ENCODE measurements around the gene SSB. TPM values are rescaled to one million over a fixed set of nuclear protein-coding genes. Genes with fewer than 3 reads are reported as not detected.

SSB gene
- total RNA-seq, 1 donor, result 94.1 TPM

DNA sequence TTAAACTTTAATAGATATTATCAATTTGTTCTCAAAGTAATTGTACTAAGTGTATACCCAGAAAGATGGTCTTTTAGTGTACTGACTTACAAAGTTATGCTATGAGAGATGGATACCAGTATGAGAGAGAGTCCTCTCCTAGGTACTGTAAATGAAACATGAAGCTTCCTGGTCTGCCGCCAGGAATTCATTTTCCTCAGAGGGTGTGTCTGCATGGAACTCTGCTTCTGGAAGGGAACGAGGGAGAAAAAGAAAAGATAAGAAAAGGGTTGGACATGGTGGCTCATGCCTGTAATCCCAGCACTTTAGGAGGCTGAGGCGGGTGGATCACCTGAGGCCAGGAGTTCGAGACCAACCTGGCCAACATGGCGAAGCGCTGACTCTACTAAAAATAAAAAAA, 2.2 kb upstream of the SSB start:
- DNase-seq (ENCODE audit: insufficient read length, low spot score, missing footprints), result no peak
- Histone ChIP-seq H2AFZ (ENCODE audit: low read length) (no peak overlapping the region), H4K20me1 (ENCODE audit: insufficient read depth, low read length) (peaks cover 6% of the 10 kb centered on the region), H3K27ac (ENCODE audit: low read depth, low read length) (no peak overlapping the region), H3K36me3 (ENCODE audit: insufficient read depth, low read length) (peaks cover 4% of the 10 kb centered on the region), H3K4me1 (ENCODE audit: insufficient read depth, low read length) (no peaks in the 10 kb centered on the region), H3K9me3 (ENCODE audit: low read depth, low read length) (no peaks in the 10 kb centered on the region), H3K79me2 (ENCODE audit: insufficient read depth, low read length) (peaks cover 30% of the 10 kb centered on the region), H3K4me2 (ENCODE audit: insufficient read depth, low read length) (no peak overlapping the region), H3K4me3 (ENCODE audit: insufficient read depth, low read length) (no peak overlapping the region), H3K27me3 (ENCODE audit: insufficient read depth, low read length) (no peaks in the 10 kb centered on the region)
- TF ChIP-seq, protein P1, sequence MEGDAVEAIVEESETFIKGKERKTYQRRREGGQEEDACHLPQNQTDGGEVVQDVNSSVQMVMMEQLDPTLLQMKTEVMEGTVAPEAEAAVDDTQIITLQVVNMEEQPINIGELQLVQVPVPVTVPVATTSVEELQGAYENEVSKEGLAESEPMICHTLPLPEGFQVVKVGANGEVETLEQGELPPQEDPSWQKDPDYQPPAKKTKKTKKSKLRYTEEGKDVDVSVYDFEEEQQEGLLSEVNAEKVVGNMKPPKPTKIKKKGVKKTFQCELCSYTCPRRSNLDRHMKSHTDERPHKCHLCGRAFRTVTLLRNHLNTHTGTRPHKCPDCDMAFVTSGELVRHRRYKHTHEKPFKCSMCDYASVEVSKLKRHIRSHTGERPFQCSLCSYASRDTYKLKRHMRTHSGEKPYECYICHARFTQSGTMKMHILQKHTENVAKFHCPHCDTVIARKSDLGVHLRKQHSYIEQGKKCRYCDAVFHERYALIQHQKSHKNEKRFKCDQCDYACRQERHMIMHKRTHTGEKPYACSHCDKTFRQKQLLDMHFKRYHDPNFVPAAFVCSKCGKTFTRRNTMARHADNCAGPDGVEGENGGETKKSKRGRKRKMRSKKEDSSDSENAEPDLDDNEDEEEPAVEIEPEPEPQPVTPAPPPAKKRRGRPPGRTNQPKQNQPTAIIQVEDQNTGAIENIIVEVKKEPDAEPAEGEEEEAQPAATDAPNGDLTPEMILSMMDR (IDR thresholded peaks at IDR 0.05; ENCODE audit: extremely low read depth, low read depth, low read length), result no peak

DNA sequence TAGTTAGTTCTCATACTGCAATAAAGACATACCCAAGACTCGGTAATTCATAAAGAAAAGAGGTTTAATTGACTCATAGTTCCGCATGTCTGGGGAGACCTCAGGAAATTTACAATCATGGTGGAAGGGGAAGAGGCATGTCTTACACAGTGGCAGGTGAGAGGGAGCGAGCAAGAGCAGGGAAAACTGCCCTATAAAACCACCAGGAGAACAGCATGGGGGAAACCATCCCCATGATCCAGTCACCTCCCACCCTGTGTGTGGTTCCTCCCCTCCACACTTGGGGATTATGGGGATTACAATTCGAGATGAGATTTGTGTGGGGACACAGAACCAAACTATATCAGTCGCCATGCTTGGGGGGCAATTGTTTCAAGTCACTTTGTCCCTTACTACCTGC, 1.1 kb upstream of the SSB start:
- H3K4me3 ChIP-seq (ENCODE audit: insufficient read depth, low read length), result no peak overlapping the region
- no peak for DNase-seq (ENCODE audit: insufficient read length, low spot score, missing footprints)
- no peaks in the 10 kb centered on the region for H3K4me1 ChIP-seq (ENCODE audit: insufficient read depth, low read length)
- H3K36me3 ChIP-seq (ENCODE audit: insufficient read depth, low read length), result peaks cover 15% of the 10 kb centered on the region
- TF ChIP-seq, protein P1 (IDR thresholded peaks at IDR 0.05; ENCODE audit: extremely low read depth, low read depth, low read length), result no peak
- H3K79me2 ChIP-seq (ENCODE audit: insufficient read depth, low read length), result peaks cover 42% of the 10 kb centered on the region
- H3K27ac ChIP-seq (ENCODE audit: low read depth, low read length), result no peak overlapping the region
- H3K4me2 ChIP-seq (ENCODE audit: insufficient read depth, low read length), result no peak overlapping the region
- H2AFZ ChIP-seq (ENCODE audit: low read length), result peak overlapping the region; percentile 99
- peaks cover 6% of the 10 kb centered on the region for H4K20me1 ChIP-seq (ENCODE audit: insufficient read depth, low read length)
- H3K9me3 ChIP-seq (ENCODE audit: low read depth, low read length), result no peaks in the 10 kb centered on the region
- H3K27me3 ChIP-seq (ENCODE audit: insufficient read depth, low read length), result no peaks in the 10 kb centered on the region

DNA sequence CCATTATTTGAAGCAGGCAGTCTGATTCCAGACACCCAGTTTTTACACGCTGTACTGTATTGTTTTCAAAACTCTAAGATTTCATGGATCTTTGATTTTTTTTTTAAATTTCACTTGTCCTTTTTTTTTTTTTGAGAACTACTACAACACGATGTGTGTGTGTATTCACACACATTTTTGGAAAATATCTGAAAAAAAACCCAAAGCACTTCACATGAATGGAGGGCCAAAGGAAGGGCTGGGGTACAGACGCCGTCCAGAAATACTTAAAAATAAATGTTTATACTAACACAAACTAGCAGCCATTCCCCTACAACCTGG, 314 bp upstream of the SSB start:
- TF ChIP-seq, protein P1 (IDR thresholded peaks at IDR 0.05; ENCODE audit: extremely low read depth, low read depth, low read length), result no peak
- no peak for DNase-seq (ENCODE audit: insufficient read length, low spot score, missing footprints)
- Histone ChIP-seq H3K4me1 (ENCODE audit: insufficient read depth, low read length) (peaks cover 5% of the 10 kb centered on the region), H2AFZ (ENCODE audit: low read length) (peak overlapping the region; percentile 99), H3K4me2 (ENCODE audit: insufficient read depth, low read length) (peak overlapping the region; percentile 84), H4K20me1 (ENCODE audit: insufficient read depth, low read length) (peaks cover 6% of the 10 kb centered on the region), H3K27me3 (ENCODE audit: insufficient read depth, low read length) (no peaks in the 10 kb centered on the region), H3K27ac (ENCODE audit: low read depth, low read length) (peak overlapping the region; percentile 74), H3K9me3 (ENCODE audit: low read depth, low read length) (no peaks in the 10 kb centered on the region), H3K4me3 (ENCODE audit: insufficient read depth, low read length) (peak overlapping the region; percentile 97), H3K36me3 (ENCODE audit: insufficient read depth, low read length) (peaks cover 15% of the 10 kb centered on the region), H3K79me2 (ENCODE audit: insufficient read depth, low read length) (peaks cover 49% of the 10 kb centered on the region)

DNA sequence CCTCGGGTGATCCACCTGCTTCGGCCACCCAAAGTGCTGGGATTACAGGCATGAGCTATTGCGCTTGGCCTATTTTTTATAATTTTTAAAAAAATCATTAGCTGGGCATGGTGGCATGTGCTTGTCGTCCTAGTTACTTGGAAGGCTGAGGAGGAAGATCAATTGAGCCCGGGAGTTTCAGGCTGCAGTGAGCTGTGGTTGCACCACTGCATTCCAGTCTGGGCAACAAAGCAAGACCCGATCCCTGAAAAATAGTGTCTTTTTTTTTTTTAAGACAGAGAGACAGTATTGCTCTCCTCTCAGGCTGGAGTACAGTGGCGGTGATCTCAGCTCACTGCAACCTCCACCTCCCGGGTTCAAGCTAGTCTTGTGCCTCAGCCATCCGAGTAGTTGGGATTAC, 4.8 kb downstream of the SSB start:
- peaks cover 39% of the 10 kb centered on the region for H3K36me3 ChIP-seq (ENCODE audit: insufficient read depth, low read length)

More for the DNA sequence above, 4.8 kb downstream of the SSB start:
- H3K79me2 ChIP-seq (ENCODE audit: insufficient read depth, low read length), result peaks cover 66% of the 10 kb centered on the region
- no peak for DNase-seq (ENCODE audit: insufficient read length, low spot score, missing footprints)
- H3K4me1 ChIP-seq (ENCODE audit: insufficient read depth, low read length), result peaks cover 22% of the 10 kb centered on the region
- no peaks in the 10 kb centered on the region for H3K27me3 ChIP-seq (ENCODE audit: insufficient read depth, low read length)
- no peak overlapping the region for H3K27ac ChIP-seq (ENCODE audit: low read depth, low read length)
- no peak overlapping the region for H3K4me2 ChIP-seq (ENCODE audit: insufficient read depth, low read length)
- peaks cover 6% of the 10 kb centered on the region for H4K20me1 ChIP-seq (ENCODE audit: insufficient read depth, low read length)
- H2AFZ ChIP-seq (ENCODE audit: low read length), result no peak overlapping the region
- TF ChIP-seq, protein P1 (IDR thresholded peaks at IDR 0.05; ENCODE audit: extremely low read depth, low read depth, low read length), result no peak
- H3K9me3 ChIP-seq (ENCODE audit: low read depth, low read length), result no peaks in the 10 kb centered on the region
- H3K4me3 ChIP-seq (ENCODE audit: insufficient read depth, low read length), result no peak overlapping the region

All from osteoblast (primary cell).